GM18858 (cell line): ENCODE data around the gene ELOVL3.
A peak's percentile ranks its signal among the peaks of the same experiment; 100 is the strongest.
"Not testable (repeated sequence)": the region's sequence is repeated elsewhere in the genome, so short reads cannot be mapped to it uniquely, and the experiment has no call there.

Experiments used
- ATAC-seq: cut with Tn5 transposase; IDR thresholded peaks from one replicate; pipeline ENCODE4 v1.9.1; 2021; ENCODE audit not compliant: unreplicated experiment

ELOVL3 gene, protein sequence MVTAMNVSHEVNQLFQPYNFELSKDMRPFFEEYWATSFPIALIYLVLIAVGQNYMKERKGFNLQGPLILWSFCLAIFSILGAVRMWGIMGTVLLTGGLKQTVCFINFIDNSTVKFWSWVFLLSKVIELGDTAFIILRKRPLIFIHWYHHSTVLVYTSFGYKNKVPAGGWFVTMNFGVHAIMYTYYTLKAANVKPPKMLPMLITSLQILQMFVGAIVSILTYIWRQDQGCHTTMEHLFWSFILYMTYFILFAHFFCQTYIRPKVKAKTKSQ

DNA sequence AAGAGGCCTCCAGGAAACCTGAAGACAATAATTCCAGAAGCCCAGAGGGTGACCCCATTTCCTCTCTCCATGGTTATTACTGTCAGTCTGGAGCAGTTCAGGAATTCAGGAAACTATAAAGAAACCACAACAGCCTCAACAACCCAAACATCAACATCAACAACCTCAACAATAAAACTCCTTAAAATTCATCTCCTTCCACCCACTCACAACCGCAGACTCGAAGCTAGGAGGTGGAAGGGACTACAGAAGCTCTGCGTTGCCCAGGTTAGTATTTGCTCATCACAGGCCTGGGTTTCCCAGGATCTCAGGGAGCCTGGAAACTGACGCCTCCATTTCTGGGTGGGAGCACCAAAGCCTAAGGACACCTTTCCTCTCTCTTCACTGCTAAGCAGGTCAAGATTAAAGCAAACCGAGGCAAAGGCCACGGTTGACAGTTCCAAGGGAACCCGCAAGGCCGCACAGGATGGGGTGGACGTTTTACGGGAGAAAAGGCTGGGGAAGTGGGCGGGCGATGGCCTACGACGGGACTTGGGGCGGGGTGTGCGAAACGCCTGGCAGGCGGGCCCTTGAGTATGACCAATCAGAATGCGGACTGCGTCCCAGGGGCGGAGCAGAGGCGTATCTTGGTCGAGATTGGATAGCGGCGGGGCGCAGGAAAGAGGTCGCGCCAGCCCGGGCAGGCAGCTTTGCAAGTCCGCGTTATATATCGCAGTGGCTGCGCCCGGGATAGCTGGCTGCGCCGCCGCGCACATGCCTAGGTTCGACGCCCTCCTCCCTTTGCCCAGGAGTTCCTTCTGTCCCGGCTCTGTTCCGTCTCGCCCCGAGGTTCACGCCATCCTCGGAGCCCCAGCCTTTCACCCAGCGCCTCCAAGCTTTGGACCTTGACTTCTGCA is at the start of gene ELOVL3:
Gene ELOVL3 (plus strand): TSS at position 654 of the 896 bp plus-strand sequence. CDS start 250 bp downstream, outside the sequence.
- ATAC-seq = peak; percentile 67

DNA sequence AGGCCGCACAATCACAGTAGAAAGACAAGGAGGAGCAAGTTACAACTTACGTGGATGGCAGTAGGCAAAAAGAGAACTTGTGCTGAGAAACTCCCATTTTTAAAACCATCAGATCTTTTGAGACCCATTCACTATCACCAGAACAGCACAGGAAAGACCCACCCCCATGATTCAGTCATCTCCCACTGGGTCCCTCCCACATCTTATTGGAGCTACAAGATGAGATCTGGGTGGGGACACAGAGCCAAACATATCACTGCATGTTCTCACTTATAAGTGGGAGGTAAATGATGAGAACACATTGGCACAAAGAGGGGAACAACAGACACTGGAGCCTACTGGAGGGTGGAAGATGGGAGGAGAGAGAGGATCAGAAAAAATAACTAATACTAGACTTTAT is 41.5 kb upstream of the ELOVL3 start:
- no peak for ATAC-seq

DNA sequence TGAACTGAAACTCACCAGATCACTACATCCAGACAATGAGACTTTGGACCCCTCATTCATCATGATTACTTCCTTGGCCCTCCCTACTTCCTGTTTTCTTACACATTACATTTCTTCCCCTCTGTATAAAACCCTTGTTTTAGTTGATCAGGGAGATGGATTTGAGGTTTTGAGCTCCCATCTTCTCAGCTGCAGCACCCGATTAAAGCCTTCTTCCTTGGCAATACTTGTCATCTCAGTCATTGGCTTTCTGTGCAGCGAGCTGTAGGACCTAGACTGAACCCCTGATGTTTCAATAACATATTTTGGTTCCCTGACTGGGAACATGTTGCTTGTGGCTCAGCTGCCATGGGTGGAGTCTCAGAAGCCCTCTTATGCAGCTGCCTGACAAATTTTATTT is 40.8 kb upstream of the ELOVL3 start:
- no peak for ATAC-seq

DNA sequence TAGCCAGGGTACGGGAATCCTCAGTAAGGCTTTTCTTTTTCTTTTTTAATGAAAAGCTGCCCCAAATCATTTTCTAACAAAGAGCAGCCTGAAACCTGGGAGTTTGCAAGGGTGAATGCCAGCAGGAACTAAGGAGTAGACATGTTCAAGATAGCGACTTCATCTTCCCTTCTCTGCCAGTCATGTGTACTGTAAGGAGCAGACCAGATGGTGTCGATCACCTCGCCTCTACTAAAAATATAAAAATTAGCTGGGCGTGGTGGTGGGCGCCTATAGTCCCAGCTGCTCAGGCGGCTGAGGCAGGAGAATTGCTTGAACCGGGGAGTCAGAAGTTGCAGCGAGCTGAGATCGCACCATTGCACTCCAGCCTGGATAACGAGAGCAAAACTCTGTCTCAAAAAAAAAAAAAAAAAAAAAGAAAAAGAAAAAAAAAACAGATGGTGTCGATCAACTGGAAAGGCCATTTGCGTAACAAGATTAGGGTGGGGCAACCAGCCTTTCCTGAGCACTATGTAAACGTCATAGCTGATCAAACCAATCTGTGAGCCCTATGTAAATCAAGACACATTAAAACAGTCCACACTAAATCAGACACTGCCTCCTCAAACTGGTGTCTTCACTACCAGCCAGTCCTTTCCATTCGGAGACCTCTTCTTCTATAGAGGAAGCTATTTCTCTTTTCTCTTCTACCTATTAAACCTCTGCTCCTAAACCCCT is 40.1 kb upstream of the ELOVL3 start:
- ATAC-seq = no peak

DNA sequence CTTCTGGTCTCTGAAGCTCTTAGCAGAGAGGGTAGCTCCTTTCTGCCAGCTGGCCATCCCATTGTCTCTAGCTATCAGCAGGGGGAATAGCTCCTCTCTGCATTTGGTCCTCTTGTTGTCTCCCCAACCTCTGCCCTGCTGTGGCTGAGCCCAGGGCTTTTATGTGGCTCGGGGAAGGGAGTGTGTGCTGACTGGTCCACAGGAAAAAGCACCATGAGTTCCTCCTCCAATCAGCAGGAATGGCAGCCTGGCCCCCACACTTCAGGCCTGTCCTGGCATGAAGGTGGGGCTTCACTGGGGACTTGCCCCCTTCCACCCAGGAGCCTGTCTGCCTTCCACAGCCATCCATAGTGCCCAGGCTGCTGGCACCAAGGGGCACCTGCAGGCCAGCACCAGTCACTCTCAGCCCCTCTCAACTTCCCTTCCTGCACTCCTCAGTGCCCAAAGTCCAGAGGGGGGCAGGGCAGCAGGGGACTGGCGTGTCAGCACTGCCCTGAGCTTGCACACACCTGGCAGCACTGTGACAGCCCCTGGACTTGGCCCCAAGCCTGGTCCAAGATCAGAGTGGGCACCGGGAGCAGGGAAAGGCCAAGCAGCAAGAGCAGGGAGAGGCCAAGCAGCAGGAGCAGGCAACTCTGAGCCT is 37.7 kb upstream of the ELOVL3 start:
- ATAC-seq = no peak

DNA sequence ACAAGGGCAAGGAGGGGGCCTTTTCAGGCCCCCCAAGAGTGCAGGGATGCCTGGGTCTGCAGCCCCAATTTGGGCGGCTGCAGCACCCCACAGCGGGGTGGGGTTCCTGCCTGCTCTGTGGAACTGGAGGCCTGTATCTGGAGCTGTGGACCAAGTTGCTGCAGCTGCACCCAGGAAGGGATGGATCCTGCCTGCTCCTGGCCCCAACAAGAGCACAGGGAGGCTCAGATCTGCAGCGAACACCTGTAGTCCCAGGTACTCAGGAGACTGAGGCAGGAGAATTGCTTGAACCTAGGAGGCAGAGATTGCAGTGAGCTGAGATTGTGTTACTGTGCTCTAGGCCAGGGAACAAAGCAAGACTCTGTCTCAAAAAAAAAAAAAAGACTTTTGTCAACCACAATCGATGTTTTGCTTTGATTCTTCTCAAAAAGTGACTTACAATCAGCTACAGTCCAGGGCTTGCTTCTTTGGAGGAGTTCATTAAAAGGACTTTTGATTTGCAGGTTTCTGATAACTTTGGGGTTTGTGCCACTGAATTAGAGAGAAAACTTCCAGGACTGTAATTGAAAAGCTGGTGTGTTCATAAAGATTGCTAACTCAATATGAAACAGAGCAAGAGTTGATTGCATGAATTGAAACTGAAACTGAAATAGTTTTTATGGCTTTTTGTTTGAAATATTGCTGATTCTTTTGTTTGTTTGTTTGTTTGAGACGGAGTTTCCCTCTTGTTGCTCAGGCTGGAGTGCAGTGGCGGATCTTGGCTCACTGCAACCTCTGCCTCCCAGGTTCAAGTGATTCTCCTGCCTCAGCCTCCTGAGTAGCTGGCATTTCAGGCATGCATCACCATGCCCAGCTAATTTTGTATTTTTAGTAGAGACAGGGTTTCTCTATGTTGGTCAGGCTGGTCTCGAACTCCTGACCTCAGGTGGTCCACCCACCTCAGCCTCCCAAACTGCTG is 36.9 kb upstream of the ELOVL3 start:
- not testable (repeated sequence) for ATAC-seq

DNA sequence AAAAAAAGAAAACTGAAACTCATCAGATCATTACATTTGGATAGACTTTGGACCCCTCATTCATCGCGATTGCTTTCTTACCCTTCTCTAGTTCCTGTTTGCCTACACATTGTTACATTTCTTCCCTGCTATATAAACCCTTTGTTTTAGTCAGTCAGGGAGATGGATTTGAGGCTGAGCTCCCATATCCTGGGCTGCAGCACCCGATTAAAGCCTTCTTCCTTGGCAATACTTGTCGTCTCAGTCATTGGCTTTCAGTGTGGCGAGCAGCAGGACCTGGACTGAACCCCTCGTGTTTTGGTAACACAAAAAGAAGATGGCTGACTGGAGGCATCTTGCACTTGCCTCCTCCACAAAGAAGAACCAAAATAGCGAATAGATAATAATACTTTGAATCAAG is 34.1 kb upstream of the ELOVL3 start:
- no peak for ATAC-seq

DNA sequence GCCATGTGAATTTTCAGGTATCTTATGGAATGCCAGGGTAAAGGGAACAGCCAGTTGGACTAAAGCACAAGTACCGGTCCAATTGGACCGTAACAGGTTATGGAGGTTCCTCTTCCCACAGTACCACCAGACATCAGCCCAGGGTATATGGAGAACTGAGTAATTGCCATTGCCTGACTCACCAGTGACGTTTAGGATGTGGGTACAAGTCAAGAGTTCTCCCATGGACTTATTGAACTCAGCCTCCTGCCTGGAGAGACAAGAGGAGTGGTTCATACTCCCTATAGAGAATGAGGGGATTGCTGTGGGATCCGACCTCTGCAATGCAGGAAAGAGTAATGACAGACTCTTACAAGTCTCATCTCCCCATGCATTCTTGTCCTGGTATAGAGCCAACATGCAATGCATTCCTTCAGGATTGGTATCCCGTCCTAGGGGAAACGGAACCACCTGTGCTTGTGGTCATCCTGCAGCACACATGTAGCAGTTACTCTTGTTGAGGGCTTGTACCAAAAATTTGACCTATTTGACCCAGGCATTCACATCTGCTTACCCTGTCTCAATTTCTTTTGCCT is 30.7 kb upstream of the ELOVL3 start:
- ATAC-seq = no peak

DNA sequence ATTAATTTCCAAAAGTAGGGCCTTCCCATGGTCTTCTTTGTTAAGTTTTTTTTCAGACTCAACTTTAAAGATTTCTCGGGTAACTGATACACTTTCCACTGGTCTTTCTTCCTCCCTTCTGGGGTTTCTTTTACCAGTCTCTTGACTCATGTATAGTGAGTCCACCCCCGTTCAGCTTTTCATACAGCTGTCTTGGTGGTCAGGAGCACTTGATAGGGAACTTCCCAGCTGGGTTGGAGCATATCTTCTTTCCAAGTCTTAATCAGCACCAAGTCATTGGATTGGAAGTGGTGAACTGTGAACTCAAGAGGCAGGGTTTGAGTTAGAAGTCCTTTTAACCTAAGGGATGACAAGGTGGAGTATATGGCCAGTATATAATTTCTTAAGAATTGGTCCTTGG is 29.2 kb upstream of the ELOVL3 start:
- no peak for ATAC-seq

DNA sequence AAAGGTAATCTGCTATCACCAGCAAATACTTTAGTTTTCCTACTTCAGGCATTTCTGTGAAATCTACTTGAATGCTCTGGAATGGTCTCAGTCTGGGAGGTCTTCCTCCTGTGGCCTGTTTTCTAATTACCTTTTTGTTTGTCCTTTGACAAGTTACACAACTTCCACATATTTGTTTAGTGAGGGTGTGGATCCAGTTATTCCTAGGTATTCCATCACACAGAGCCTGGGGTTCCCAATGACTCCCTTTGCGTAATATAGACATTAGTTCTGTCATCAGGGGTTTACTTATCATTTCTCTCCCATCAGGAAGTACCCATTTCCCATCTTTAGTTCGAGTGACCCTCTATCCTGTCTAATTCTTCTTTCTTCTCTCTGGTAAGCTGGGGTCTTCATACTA is 28.1 kb upstream of the ELOVL3 start:
- ATAC-seq = no peak

DNA sequence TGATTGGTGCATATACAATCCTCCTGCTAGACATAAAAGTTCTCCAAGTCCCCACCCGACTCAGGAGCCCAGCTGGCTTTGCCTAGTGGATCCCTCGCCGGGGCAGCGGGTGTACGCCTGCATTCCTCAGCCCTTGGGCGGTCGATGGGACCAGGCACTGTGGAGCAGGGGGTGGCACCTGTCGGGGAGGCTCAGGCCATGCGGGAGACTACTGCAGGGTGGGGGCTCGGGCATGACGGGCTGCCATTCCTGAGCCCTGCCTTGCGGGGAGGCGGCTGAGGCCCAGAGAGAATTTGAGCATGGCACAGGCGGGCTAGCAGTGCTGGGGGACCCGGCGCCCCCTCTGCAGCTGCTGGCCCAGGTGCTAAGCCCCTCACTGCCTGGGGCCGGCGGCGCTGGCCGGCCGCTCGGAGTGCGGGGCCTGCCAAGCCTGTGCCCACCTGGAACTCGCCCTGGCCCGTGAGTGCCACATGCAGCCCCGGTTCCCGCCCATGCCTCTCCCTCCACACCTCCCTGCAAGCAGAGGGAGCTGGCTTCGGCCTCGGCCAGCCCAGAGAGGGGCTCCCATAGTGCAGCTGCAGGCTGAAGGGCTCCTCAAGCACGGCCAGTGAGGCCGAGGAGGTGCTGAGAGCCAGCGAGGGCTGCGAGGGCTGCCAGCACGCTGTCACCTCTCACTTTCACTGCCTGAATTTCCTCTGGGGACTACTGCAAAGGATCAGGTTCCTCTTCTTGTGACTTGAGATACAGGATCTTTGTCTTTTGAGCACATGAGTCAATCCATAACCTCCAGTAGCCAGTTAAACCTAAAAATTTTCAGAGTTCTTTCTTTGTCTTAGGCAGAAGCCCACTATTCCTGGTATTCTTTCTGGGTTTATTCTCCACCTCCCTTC is 25.1 kb upstream of the ELOVL3 start:
- no peak for ATAC-seq

DNA sequence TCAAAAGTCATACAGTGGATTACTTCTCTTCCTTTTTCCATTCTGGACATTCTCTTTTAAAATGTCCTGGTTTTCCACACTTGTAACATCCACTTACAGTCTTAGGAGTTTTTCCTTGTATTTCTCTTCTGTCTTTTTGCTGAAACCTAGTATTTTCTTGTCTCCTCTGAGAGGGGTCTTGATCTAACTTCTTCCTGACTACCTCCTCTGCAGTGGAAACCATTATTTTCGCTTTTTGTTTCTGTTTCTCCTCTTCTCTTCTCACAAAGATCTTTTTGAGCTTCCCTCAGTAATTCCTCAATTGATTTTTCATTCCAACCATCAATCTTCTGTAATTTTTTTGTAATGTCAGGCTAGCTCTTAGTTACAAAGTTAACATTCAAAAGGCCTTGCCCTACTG is 23.7 kb upstream of the ELOVL3 start:
- ATAC-seq = no peak

DNA sequence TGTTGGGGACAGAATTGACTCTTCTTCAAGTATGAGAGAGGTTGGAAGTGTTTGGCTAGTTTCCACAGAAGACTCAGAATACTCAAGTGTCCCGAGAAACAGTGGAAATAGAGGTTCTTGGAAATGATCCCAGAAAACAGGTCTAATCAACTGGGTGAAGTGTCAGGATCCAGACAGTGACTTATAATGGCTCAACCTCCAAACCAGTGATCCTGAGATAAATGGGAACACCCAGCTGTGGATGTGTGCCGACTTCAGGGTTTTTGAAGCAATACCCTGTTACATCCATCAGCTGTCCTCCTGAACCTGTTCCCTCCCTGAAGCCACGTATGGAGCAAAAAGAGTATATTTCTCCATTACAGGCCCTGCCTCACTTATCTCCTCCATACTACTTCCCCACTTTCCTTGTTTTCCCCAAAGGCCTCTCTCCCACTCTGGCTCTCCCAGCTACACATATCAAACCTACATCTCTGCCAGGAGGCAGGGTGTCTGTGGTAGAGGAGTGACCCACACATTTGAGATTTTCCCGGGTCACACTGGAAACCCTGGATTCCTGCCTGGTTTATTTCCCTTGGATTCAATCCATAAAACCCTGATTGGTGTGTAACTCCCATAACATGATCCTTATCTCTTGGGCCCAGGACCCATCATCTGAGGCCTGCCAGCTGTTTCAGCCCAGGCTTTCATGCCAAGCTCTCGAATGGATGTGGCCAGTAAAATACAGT is 17.6 kb upstream of the ELOVL3 start:
- ATAC-seq = no peak

DNA sequence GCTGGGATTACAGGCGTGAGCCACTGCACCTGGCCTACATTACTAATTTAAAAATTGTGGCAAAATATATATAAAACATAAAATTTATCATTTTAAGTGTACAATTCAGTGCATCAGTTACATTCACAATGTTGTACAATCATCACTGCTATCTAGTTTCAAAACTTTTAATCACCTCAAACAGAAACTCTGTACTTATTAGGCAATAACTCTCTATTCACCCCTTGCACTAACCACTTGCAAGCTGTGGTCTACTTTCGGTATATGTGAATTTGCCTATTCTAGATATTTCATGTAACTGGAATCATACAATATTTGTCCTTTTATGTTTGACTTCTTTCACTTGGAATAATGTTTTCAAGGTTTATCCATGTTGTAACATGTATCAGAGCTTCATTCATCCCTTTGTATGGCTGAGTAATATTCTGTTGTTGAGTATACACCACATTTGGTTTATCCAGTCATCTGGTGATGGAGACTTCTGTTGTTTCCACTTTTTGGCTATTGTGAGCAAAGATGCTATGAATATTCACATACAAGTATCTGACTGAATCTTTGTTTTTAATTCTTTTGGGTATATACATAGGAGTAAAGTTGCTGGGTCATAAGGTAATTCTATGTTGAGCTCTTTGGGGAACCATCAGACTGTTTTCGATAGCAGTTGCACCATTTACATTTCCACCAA is 14.3 kb upstream of the ELOVL3 start:
- no peak for ATAC-seq

DNA sequence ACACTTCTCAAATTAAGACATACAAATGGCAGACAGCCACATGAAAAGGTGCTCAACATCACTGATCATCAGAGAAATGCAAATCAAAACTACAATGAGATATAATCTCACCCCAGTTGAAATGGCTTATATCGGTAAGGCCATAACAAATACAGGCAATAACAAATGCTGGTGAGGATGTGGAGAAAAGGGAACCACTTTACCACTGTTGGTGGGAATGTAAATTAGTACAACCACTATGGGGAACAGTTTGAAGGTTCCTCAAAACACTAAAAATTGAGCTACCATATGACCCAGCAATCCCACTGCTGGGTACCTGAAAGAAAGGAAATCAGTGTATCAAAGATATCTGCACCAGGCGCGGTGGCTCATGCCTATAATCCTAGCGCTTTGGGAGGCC is 12.5 kb upstream of the ELOVL3 start:
- ATAC-seq = not testable (repeated sequence)

DNA sequence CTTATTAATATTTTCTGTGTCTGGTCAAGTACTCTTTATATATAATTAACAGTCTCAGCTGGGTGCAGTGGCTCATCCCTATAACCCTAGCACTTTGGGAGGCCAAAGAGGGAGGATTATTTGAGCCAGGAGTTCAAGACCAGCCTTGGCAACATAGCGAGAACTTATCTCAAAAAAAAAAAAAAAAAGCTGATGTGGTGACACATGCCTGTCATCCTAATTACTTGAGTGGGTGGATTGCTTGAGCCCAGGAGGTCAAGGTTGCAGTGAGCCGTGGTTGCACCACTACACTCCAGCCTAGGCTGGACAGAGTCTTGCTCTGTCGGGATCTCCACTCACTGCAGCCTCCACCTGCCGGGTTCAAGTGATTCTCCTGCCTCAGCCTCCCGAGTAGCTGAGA is 6.7 kb upstream of the ELOVL3 start:
- no peak for ATAC-seq

DNA sequence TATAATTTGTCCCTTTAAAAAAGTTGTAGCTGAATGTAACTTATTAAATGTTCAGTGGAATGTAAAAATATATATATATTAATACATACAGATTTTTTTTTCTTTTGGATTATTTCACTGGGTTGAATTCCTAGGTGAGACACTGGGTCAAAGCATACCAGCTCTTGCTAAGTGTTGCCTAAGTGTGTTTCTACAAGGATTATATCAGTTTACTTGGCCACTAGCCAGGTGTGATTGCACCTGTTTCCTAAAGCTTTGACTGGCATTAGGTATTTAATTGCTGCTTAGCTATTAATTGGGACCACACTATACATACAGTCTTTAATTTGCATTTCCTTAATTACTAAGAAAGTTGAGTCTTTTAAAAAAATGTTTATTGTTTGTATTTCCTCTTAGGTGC is 5.5 kb upstream of the ELOVL3 start:
- no peak for ATAC-seq

DNA sequence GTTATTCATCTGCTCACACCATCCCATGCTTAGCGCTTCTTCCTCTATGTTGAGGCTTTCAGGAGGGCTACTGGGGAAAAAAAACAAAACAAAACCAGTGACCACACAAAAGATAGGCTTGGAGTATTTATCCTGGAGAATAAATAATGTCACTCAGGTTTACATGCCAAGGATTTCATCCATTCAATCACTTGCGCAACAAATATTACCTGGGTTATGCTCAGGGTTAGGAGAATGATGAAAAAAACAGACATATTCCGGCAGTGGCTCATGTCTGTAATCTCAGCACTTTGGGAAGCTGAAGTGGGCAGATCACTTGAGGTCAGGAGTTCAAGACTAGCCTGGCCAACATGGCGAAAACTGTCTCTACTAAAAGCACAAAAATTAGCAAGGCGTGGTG is 3.3 kb upstream of the ELOVL3 start:
- ATAC-seq = no peak
